Right lobe of liver (tissue), 4 donors: ENCODE results near the gene IGLON5.

Source experiments
- POLR2A ChIP-seq: fragments of 450-650 bp; IDR thresholded peaks from one replicate; pipeline ENCODE4 v1.6.1; 2017; ENCODE audit warnings: antibody characterized with exemption, mild to moderate bottlenecking
- TF ChIP-seq, protein P1 (sequence below), 4 donors: fragments of 200-600 bp in 3 of 4; fragments of 450-650 bp in 1 of 4; IDR thresholded peaks; one replicate each; pipeline versions ENCODE4 v1.5.1 to v1.8.0; 2016 to 2022; ENCODE audit warnings: antibody characterized with exemption in 4 of 4, mild to moderate bottlenecking in 2 of 4
- donor health status: DM: no; HTN: no; CAD: no.
- donor health status: DM: no; HTN: no; CAD: no.
- donor health status: DM: no; HTN: yes; CAD: no.

DNA sequence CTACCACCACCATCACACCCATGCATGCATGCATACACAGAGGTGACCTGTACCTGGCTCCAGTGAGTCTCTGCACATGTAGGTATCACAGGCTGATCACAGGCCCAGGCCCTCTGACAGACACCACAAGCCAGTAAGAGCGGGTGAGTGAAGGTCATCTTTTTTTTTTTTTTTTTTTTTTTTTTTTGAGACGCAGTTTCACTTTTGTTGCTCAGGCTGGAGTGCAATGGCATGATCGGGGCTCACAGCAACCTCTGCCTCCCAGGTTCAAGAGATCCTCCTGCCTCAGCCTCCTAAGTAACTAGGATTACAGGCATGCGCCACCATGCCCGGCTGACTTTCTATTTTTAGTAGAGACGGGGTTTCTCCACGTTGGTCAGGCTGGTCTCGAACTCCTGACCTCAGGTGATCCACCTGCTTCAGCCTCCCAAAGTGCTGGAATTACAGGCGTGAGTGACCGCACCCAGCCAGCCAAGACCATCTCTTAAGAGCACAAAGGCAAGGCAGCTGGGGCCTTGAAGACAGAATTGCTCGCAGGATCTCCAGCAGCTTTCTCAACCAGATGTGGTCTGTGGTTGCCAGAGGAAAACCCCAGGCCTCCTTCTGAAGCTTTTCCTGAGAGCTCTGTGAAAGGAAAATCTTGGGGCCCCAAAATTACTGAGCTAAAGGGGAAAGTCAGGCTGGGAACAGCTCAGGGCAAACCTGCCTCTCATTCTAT, 64.2 kb downstream of the IGLON5 start:
- TF ChIP-seq, protein P1, sequence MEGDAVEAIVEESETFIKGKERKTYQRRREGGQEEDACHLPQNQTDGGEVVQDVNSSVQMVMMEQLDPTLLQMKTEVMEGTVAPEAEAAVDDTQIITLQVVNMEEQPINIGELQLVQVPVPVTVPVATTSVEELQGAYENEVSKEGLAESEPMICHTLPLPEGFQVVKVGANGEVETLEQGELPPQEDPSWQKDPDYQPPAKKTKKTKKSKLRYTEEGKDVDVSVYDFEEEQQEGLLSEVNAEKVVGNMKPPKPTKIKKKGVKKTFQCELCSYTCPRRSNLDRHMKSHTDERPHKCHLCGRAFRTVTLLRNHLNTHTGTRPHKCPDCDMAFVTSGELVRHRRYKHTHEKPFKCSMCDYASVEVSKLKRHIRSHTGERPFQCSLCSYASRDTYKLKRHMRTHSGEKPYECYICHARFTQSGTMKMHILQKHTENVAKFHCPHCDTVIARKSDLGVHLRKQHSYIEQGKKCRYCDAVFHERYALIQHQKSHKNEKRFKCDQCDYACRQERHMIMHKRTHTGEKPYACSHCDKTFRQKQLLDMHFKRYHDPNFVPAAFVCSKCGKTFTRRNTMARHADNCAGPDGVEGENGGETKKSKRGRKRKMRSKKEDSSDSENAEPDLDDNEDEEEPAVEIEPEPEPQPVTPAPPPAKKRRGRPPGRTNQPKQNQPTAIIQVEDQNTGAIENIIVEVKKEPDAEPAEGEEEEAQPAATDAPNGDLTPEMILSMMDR (IDR thresholded peaks at IDR 0.05) = no peak
- no peak for TF ChIP-seq POLR2A
